ENCODE results near the gene CYP26A1.
A peak's percentile ranks its signal among the peaks of the same experiment; 100 is the strongest.

The CYP26A1 gene

DNA sequence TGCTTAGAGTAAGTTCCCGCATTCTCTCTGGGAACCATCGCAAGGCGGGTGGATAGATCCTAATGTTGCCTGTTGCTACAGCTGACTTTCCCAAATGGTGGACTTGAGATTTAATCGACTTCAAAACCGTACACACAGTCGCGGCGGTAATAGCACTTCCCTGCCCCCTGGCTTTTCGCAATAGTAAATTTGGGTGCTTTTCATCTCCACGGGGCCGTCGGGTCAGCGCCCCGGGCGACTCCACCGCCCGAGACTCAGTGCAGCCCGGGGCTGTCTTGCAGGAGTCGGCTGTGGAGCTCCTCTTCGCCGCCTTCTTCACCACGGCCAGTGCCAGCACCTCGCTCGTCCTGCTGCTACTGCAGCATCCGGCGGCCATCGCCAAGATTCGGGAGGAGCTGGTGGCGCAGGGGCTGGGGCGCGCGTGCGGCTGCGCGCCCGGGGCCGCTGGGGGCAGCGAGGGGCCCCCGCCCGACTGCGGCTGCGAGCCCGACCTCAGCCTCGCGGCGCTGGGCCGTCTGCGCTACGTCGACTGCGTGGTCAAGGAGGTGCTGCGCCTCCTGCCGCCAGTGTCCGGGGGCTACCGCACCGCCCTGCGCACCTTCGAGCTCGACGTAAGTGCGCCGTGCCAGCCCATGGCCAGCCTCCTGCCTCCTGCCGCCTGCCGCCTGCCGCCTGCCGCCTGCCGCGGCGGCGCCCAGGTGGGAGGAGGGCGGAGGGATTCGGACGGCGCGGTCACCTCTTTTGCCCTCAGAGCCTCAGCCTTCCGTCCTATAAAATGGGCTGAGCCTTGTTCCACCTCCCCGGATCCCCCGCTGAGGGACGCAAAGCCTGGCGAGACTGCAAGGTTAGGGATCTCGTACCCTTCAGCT, 7.8 kb upstream of the CYP26A1 start:
- H3K36me3 ChIP-seq (ENCODE audit: control insufficient read depth in 1 of 2, insufficient read depth in 2 of 2, low read length in 2 of 2): no peaks in the 10 kb centered on the region
- no peak overlapping the region for H3K4me3 ChIP-seq (ENCODE audit: low read depth in 1 of 2, low read length in 2 of 2)
- no peaks in the 10 kb centered on the region for H3K9me3 ChIP-seq (ENCODE audit: control insufficient read depth in 1 of 2, low read length in 2 of 2)
- H3K27me3 ChIP-seq (ENCODE audit: low read depth, low read length): peaks cover 63% of the 10 kb centered on the region
- H3K27ac ChIP-seq (ENCODE audit: low read length): no peak overlapping the region
- peaks cover 0 to 43% of the 10 kb centered on the region in 2 donors for H3K4me1 ChIP-seq (ENCODE audit: control insufficient read depth in 1 of 2, insufficient read depth in 2 of 2, low read length in 2 of 2)

DNA sequence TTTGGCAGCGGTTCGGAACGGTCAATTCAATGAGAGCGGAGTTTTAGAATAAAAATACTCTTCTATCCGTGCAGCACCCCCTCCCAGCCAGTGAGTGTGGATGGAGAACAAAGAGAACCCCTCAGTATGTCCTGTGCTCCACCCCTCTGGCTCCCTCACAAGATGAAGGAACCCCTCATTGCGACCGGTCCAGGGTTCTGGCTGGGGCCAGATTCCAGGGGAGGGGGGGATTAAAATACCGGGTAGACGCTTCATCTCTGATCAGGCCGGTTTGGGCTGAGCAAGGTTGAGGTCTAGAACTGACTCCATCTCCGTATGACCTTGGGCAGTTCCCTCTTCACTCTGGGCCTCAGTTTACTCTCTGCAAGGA, 7.2 kb upstream of the CYP26A1 start:
- H3K4me1 ChIP-seq (ENCODE audit: control insufficient read depth in 1 of 2, insufficient read depth in 2 of 2, low read length in 2 of 2): peaks cover 0 to 37% of the 10 kb centered on the region in 2 donors
- H3K4me3 ChIP-seq (ENCODE audit: low read depth in 1 of 2, low read length in 2 of 2): no peak overlapping the region
- no peaks in the 10 kb centered on the region for H3K9me3 ChIP-seq (ENCODE audit: control insufficient read depth in 1 of 2, low read length in 2 of 2)
- H3K27me3 ChIP-seq (ENCODE audit: low read depth, low read length): peaks cover 59% of the 10 kb centered on the region
- no peaks in the 10 kb centered on the region for H3K36me3 ChIP-seq (ENCODE audit: control insufficient read depth in 1 of 2, insufficient read depth in 2 of 2, low read length in 2 of 2)
- H3K27ac ChIP-seq (ENCODE audit: low read length): no peak overlapping the region

DNA sequence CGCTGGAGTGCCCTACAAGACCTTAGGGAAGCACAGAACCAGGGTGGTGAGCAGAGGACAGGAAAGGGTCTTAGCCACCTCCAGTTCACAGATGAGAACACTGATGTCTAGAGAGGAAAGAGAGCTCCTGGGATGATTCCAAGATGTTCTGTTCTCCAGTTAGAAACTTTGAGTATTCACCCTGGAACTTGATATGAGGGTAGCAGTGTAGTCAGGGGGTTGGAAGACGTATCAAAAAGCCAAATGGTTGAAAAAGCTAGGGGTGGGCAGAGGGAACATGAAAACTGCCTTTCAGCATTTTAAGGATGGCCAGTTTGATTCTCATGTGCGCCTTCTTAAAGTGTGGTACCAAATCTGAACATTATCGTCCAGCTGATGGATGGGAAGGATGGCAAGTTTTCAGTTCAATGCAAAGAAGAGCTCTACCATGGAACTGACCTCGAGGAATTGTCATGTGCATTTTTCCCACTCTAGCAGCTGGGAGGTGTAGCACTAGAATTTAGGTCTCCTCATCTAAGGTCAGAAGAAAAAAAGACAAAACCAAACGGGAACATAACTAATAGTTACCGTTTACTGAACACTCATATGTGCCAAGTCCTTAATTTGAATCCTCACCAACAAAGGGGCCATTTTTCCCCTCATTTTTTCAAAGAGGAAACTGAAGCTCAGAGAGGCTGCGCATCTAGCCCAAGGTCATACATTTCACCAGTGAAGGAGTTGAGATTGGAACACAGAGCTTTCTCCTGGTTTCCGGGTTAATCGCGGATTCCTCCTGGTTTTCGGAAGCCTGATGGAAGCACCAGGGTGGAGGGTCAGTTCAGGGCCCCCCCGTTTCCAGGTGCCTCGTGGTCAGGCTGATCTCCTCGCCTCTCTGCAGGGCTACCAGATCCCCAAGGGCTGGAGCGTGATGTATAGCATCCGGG, 6.0 kb upstream of the CYP26A1 start:
- no peaks in the 10 kb centered on the region for H3K9me3 ChIP-seq (ENCODE audit: control insufficient read depth in 1 of 2, low read length in 2 of 2)
- peak overlapping the region in 1 of 2 donors; percentile 6 for H3K4me3 ChIP-seq (ENCODE audit: low read depth in 1 of 2, low read length in 2 of 2)

DNA sequence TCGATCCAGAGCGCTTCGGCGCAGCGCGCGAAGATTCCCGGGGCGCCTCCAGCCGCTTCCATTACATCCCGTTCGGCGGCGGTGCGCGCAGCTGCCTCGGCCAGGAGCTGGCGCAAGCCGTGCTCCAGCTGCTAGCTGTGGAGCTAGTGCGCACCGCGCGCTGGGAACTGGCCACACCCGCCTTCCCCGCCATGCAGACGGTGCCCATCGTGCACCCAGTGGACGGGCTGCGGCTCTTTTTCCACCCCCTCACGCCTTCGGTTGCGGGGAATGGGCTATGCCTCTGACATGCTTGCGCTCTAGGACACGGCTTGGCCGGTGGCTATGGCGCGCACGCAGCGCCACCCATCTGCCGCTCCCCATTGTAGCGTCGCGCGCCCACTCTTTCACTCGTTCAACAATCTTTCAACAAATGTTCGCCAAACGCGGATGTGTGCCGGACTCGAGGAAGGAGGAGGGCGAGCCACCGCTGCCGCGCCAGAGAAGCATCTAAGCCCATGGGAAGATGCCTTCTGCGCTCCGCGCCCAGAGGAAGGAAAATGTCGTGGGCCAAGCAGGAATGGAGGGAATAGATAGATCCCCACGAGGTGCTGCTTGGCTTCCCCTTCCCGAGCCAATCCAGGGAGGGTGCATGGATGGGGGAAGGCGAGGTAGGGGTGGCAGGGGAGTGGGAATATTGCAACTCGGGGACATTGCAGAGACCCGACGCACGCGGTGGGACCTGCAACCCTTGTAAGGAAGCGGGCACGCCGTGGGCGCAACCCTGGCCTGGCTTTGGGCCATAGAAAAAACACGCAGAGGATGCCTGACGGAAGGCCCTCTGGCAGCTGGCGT, 5.1 kb upstream of the CYP26A1 start:
- Histone ChIP-seq H3K27ac (ENCODE audit: low read length) (no peak overlapping the region), H3K4me3 (ENCODE audit: low read depth in 1 of 2, low read length in 2 of 2) (peak overlapping the region in 1 of 2 donors; percentile 6), H3K36me3 (ENCODE audit: control insufficient read depth in 1 of 2, insufficient read depth in 2 of 2, low read length in 2 of 2) (no peaks in the 10 kb centered on the region), H3K4me1 (ENCODE audit: control insufficient read depth in 1 of 2, insufficient read depth in 2 of 2, low read length in 2 of 2) (peaks cover 0 to 40% of the 10 kb centered on the region in 2 donors), H3K27me3 (ENCODE audit: low read depth, low read length) (peaks cover 73% of the 10 kb centered on the region), H3K9me3 (ENCODE audit: control insufficient read depth in 1 of 2, low read length in 2 of 2) (no peaks in the 10 kb centered on the region)

More for the DNA sequence above, 6.0 kb upstream of the CYP26A1 start:
- Histone ChIP-seq H3K27me3 (ENCODE audit: low read depth, low read length) (peaks cover 67% of the 10 kb centered on the region), H3K36me3 (ENCODE audit: control insufficient read depth in 1 of 2, insufficient read depth in 2 of 2, low read length in 2 of 2) (no peaks in the 10 kb centered on the region), H3K27ac (ENCODE audit: low read length) (no peak overlapping the region), H3K4me1 (ENCODE audit: control insufficient read depth in 1 of 2, insufficient read depth in 2 of 2, low read length in 2 of 2) (peaks cover 0 to 36% of the 10 kb centered on the region in 2 donors)

DNA sequence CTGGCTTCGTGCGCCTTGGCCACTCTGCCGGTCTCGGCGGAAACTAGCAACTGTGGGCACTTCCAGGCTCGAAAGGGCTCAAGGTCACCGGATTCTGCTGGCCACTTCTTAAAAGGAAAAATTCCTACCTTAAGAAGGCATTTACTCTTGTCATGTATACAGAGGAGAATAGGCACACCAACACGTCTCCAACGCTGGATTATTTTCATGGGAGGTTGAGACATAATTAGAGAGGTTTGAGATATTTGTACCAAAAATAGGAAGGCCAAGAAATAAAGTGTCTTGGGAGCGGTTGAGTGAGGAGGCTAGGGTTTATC, 4.5 kb upstream of the CYP26A1 start:
- Histone ChIP-seq H3K36me3 (ENCODE audit: control insufficient read depth in 1 of 2, insufficient read depth in 2 of 2, low read length in 2 of 2) (no peaks in the 10 kb centered on the region), H3K4me3 (ENCODE audit: low read depth in 1 of 2, low read length in 2 of 2) (no peak overlapping the region), H3K27me3 (ENCODE audit: low read depth, low read length) (peaks cover 68% of the 10 kb centered on the region), H3K9me3 (ENCODE audit: control insufficient read depth in 1 of 2, low read length in 2 of 2) (no peaks in the 10 kb centered on the region), H3K4me1 (ENCODE audit: control insufficient read depth in 1 of 2, insufficient read depth in 2 of 2, low read length in 2 of 2) (peaks cover 0 to 46% of the 10 kb centered on the region in 2 donors), H3K27ac (ENCODE audit: low read length) (no peak overlapping the region)

DNA sequence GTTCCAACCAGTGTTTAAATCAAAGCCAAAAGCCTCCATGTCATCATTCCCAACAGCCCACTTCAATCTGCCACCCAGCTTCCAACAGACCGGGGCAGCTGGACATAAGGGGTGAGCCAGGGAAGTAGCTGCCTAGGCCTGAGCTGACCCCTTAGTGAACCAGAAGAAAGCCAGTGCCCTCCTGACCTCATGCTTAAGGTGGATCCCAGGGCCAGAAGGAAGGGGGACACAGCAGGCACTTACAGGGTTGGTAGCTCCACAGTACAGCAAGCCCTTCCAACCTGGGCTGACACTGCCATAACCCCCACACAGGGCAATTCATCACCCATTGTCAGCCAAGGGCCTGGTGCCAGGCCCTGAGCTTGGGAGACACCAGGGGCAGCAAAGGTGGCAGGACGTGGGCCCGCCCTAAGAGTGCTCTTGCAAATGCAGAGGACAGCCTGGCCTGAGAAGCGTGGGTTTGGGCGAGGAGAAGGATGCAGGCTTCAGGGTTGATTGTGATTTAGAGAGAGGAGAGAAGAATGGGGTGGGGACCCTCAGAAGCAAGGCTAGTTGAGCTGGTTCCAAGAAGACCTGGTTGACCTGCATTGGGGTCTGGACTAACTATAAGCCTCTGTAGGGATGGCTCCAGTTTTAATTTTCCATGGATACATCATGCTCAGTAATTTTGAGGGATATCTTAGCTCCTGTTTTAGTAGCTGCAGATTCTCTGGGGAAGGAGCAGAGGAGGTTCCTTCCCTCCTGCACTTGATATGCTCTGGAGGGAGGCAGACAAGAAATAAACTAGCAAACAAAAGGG, 3.1 kb upstream of the CYP26A1 start:
- Histone ChIP-seq H3K4me1 (ENCODE audit: control insufficient read depth in 1 of 2, insufficient read depth in 2 of 2, low read length in 2 of 2) (peaks cover 0 to 56% of the 10 kb centered on the region in 2 donors), H3K27me3 (ENCODE audit: low read depth, low read length) (peaks cover 71% of the 10 kb centered on the region)

DNA sequence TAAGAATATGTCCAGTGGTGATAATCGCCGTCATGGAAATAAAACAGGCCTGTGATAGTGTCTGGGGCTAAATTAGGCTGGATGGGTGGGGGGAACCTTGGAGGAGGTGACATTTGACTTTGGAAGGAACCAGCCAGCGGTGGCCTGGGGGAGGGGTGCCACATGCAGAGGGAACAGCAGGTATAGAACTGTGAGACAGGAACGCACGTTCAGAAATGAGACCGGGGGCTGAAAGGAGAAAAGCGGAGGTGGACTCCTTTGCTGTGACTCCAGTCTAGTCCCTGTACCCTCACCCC, 2.6 kb upstream of the CYP26A1 start:
- Histone ChIP-seq H3K4me1 (ENCODE audit: control insufficient read depth in 1 of 2, insufficient read depth in 2 of 2, low read length in 2 of 2) (peaks cover 0 to 53% of the 10 kb centered on the region in 2 donors), H3K4me3 (ENCODE audit: low read depth in 1 of 2, low read length in 2 of 2) (no peak overlapping the region), H3K36me3 (ENCODE audit: control insufficient read depth in 1 of 2, insufficient read depth in 2 of 2, low read length in 2 of 2) (no peaks in the 10 kb centered on the region), H3K27me3 (ENCODE audit: low read depth, low read length) (peaks cover 70% of the 10 kb centered on the region), H3K9me3 (ENCODE audit: control insufficient read depth in 1 of 2, low read length in 2 of 2) (no peaks in the 10 kb centered on the region), H3K27ac (ENCODE audit: low read length) (no peak overlapping the region)

More for the DNA sequence above, 3.1 kb upstream of the CYP26A1 start:
- Histone ChIP-seq H3K27ac (ENCODE audit: low read length) (no peak overlapping the region), H3K4me3 (ENCODE audit: low read depth in 1 of 2, low read length in 2 of 2) (no peak overlapping the region), H3K36me3 (ENCODE audit: control insufficient read depth in 1 of 2, insufficient read depth in 2 of 2, low read length in 2 of 2) (no peaks in the 10 kb centered on the region), H3K9me3 (ENCODE audit: control insufficient read depth in 1 of 2, low read length in 2 of 2) (no peaks in the 10 kb centered on the region)

DNA sequence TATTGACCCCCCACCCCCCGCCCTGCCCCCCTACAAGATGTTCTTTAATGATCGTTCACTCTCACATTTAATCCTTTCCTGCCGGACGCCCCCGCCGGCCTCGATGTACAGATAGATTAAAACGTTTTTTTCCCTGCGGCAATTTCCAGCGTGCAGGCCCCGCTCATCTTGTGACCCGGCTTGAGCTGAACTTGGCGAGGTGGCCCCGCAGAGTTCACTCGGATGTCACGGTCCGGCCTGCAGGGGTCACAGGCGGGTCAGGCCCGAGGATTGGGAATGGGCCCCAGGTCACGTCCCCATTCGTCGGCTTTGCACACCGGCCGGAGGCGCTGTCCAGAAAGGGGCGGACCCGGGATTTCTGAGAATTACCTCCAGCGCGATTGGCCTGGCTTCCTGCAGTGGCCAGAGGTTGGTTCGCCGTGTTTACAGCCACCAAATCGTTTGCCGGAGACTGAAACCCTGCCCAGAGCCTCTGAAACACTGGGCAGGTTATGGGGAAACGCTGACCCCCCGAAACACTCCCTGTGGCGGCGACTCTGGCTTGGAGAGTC, 1.9 kb upstream of the CYP26A1 start:
- Histone ChIP-seq H3K4me3 (ENCODE audit: low read depth in 1 of 2, low read length in 2 of 2) (peak overlapping the region; percentile 60 to 70), H3K36me3 (ENCODE audit: control insufficient read depth in 1 of 2, insufficient read depth in 2 of 2, low read length in 2 of 2) (no peaks in the 10 kb centered on the region), H3K27ac (ENCODE audit: low read length) (no peak overlapping the region), H3K9me3 (ENCODE audit: control insufficient read depth in 1 of 2, low read length in 2 of 2) (no peaks in the 10 kb centered on the region), H3K4me1 (ENCODE audit: control insufficient read depth in 1 of 2, insufficient read depth in 2 of 2, low read length in 2 of 2) (peaks cover 0 to 53% of the 10 kb centered on the region in 2 donors), H3K27me3 (ENCODE audit: low read depth, low read length) (peaks cover 64% of the 10 kb centered on the region)

DNA sequence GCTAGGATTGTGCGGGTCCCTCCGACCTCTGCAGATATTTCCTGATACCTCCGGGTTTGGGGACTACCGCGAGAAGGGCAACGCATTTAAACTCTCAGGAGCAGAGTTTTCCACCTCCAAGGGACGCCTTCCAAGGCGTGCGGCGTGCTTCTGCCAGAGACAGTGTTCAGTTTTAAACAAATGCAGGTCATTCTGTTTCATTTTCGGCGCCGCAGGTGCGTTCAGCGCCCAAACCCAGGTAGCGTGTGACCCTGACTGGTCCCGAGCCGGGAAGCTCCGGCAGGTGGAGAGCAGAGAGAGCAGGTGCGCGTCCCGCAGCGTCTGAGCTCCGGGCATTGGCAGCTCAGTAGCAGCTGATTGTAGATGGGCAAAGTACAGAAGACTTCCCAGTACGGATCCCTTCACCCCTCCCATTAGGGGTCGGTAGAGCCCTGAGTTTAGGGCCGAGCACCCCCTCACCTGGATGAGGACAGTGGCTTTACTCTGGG, 1.4 kb upstream of the CYP26A1 start:
- Histone ChIP-seq H3K9me3 (ENCODE audit: control insufficient read depth in 1 of 2, low read length in 2 of 2) (no peaks in the 10 kb centered on the region), H3K27ac (ENCODE audit: low read length) (no peak overlapping the region), H3K4me3 (ENCODE audit: low read depth in 1 of 2, low read length in 2 of 2) (peak overlapping the region; percentile 60 to 70), H3K27me3 (ENCODE audit: low read depth, low read length) (peaks cover 59% of the 10 kb centered on the region), H3K4me1 (ENCODE audit: control insufficient read depth in 1 of 2, insufficient read depth in 2 of 2, low read length in 2 of 2) (peaks cover 0 to 53% of the 10 kb centered on the region in 2 donors), H3K36me3 (ENCODE audit: control insufficient read depth in 1 of 2, insufficient read depth in 2 of 2, low read length in 2 of 2) (no peaks in the 10 kb centered on the region)
